BE2C (cell line): ENCODE data around the gene SLC26A1.
A peak's percentile ranks its signal among the peaks of the same experiment; 100 is the strongest.

Source experiments
- DNase-seq: peaks from one replicate; pipeline ENCODE4 v3.0.0-alpha.2; 2020
- H3K27me3 ChIP-seq: fragments of 250-450 bp; sonication (Bioruptor Pico); 2 replicates; pipeline ENCODE4 v1.5.1; 2020; ENCODE audit warnings: mild to moderate bottlenecking
- H3K36me3 ChIP-seq: fragments of 250-450 bp; sonication (Bioruptor Pico); 2 replicates; pipeline ENCODE4 v1.5.1; 2020; ENCODE audit warnings: mild to moderate bottlenecking
- H3K4me1 ChIP-seq: fragments of 250-450 bp; sonication (Bioruptor Pico); 2 replicates; pipeline ENCODE4 v1.5.1; 2020
- H3K4me3 ChIP-seq: 2 replicates; pipeline ENCODE4 v1.5.1; 2011; ENCODE audit warnings: low read depth, low read length
- H3K9me3 ChIP-seq: fragments of 250-450 bp; sonication (Bioruptor Pico); 2 replicates; pipeline ENCODE4 v1.5.1; 2020
- CTCF ChIP-seq: IDR thresholded peaks from 2 replicates; pipeline ENCODE4 v1.5.1; 2012; ENCODE audit warnings: mild to moderate bottlenecking, low read depth, low read length

SLC26A1 gene

GRCh38 chr4:986428-986878 is 6.8 kb downstream of the SLC26A1 start:
- DNase-seq: no peak
- TF ChIP-seq CTCF: no peak
- Histone ChIP-seq H3K36me3 (no peaks in the 10 kb centered on the region), H3K4me1 (no peaks in the 10 kb centered on the region), H3K27me3 (peaks cover 14% of the 10 kb centered on the region), H3K4me3 (peak overlapping the region; percentile 46), H3K9me3 (no peaks in the 10 kb centered on the region)

- TF ChIP-seq CTCF: no peak
- Histone ChIP-seq H3K4me3 (no peak overlapping the region), H3K4me1 (no peaks in the 10 kb centered on the region), H3K27me3 (peaks cover 14% of the 10 kb centered on the region), H3K9me3 (no peaks in the 10 kb centered on the region), H3K36me3 (no peaks in the 10 kb centered on the region)
- DNase-seq: peak; percentile 32
Measured at GRCh38 chr4:985123-985830, 7.9 kb downstream of the SLC26A1 start.

DNA sequence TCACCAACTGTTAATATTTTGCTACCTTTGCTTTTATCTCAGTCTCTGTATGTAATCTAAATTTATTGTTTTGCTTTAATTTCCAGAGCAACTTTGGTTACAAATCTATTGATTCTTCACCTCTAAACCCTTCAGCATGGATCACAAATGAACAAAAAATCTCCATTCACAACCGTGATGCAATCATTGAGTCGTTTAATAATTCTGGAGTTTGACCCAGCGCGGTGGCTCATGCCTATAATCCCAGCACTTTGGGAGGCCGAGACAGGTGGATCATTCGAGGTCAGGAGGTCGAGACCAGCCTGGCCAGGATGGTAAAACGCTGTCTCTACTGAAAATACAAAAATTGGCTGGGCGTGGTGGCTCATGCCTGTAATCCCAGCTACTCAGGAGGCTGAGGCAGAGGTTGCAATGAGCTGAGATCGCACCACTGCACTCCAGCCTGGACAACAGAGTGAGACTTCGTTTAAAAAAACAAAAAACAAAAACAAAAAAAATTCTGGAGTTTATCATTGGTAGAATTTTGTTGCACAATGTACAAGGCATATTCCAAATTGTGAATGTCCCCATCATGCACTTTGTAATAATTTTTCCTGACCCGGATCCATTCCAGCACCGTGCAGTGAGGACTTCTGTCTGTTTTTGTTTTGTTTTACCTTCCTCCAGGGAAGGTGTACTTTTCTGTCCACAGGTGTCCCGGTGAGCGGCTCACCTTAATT is 8.7 kb downstream of the SLC26A1 start:
- H3K4me3 ChIP-seq: no peak overlapping the region
- H3K4me1 ChIP-seq: no peaks in the 10 kb centered on the region
- H3K27me3 ChIP-seq: peaks cover 14% of the 10 kb centered on the region
- TF ChIP-seq CTCF: no peak
- DNase-seq: no peak
- no peaks in the 10 kb centered on the region for H3K9me3 ChIP-seq
- no peaks in the 10 kb centered on the region for H3K36me3 ChIP-seq

GRCh38 chr4:982814-983213 is 10.4 kb downstream of the SLC26A1 start:
- Histone ChIP-seq H3K4me1 (no peaks in the 10 kb centered on the region), H3K9me3 (no peaks in the 10 kb centered on the region), H3K36me3 (no peaks in the 10 kb centered on the region), H3K27me3 (peaks cover 14% of the 10 kb centered on the region), H3K4me3 (no peak overlapping the region)
- TF ChIP-seq CTCF: no peak
- DNase-seq: no peak

- DNase-seq: no peak
- no peaks in the 10 kb centered on the region for H3K4me1 ChIP-seq
- TF ChIP-seq CTCF: no peak
- H3K27me3 ChIP-seq: peaks cover 10% of the 10 kb centered on the region
- H3K9me3 ChIP-seq: no peaks in the 10 kb centered on the region
- H3K36me3 ChIP-seq: no peaks in the 10 kb centered on the region
- H3K4me3 ChIP-seq: no peak overlapping the region
Measured at GRCh38 chr4:982291-982690, 10.9 kb downstream of the SLC26A1 start.
